Ishikawa (cell line): ENCODE measurements around the gene DDHD1.

Experiments used
- CEBPB ChIP-seq: IDR thresholded peaks from 2 replicates; pipeline ENCODE4 v1.6.1; 2012
- CREB1 ChIP-seq: IDR thresholded peaks from 2 replicates; pipeline ENCODE4 v1.6.1; 2012; ENCODE audit warnings: low read depth
- FOXM1 ChIP-seq: IDR thresholded peaks from 2 replicates; pipeline ENCODE4 v1.6.1; 2012; ENCODE audit warnings: low read depth, borderline replicate concordance
- NFIC ChIP-seq: IDR thresholded peaks from 2 replicates; pipeline ENCODE4 v1.6.1; 2012
- RAD21 ChIP-seq: IDR thresholded peaks from 2 replicates; pipeline ENCODE4 v1.6.1; 2012; ENCODE audit warnings: low read depth
- TAF1 ChIP-seq: IDR thresholded peaks from 2 replicates; pipeline ENCODE4 v1.6.1; 2012; ENCODE audit warnings: low read depth, mild to moderate bottlenecking
- TEAD4 ChIP-seq: IDR thresholded peaks from 2 replicates; pipeline ENCODE4 v1.6.1; 2012
- ZBTB7A ChIP-seq: IDR thresholded peaks from 2 replicates; pipeline ENCODE4 v1.6.1; 2012; ENCODE audit warnings: low read depth
- TF ChIP-seq, protein P1 (sequence below): IDR thresholded peaks from 2 replicates; pipeline ENCODE4 v1.6.1; 2012
- TF ChIP-seq, protein P2 (sequence below): IDR thresholded peaks from 2 replicates; pipeline ENCODE4 v1.6.1; 2012; ENCODE audit warnings: low read depth, mild to moderate bottlenecking

DNA sequence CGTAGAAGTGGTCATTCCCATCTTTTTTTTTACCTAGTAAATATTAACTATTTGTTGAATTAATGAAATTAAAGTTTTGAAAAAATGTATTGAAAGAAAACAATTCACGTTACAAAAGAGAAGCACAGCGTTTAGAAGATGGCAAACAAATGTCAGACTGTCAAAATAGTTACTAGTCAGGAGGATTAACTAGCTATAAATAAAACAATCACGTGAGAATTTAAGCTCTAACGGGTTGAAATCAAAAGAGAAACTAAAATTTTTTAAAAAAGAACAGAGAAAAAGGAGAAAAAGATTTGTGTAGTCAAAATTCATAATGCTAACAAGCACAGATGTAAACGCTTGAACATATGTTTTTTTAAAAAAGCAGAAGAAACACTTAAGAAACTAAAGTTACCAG lies 26.4 kb downstream of the DDHD1 start:
- TF ChIP-seq CREB1 (no peak), CEBPB (no peak), ZBTB7A (no peak), FOXM1 (no peak), NFIC (no peak), TEAD4 (no peak), TAF1 (no peak), RAD21 (no peak)
- TF ChIP-seq, protein P1, sequence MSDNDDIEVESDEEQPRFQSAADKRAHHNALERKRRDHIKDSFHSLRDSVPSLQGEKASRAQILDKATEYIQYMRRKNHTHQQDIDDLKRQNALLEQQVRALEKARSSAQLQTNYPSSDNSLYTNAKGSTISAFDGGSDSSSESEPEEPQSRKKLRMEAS, result no peak
- TF ChIP-seq, protein P2, sequence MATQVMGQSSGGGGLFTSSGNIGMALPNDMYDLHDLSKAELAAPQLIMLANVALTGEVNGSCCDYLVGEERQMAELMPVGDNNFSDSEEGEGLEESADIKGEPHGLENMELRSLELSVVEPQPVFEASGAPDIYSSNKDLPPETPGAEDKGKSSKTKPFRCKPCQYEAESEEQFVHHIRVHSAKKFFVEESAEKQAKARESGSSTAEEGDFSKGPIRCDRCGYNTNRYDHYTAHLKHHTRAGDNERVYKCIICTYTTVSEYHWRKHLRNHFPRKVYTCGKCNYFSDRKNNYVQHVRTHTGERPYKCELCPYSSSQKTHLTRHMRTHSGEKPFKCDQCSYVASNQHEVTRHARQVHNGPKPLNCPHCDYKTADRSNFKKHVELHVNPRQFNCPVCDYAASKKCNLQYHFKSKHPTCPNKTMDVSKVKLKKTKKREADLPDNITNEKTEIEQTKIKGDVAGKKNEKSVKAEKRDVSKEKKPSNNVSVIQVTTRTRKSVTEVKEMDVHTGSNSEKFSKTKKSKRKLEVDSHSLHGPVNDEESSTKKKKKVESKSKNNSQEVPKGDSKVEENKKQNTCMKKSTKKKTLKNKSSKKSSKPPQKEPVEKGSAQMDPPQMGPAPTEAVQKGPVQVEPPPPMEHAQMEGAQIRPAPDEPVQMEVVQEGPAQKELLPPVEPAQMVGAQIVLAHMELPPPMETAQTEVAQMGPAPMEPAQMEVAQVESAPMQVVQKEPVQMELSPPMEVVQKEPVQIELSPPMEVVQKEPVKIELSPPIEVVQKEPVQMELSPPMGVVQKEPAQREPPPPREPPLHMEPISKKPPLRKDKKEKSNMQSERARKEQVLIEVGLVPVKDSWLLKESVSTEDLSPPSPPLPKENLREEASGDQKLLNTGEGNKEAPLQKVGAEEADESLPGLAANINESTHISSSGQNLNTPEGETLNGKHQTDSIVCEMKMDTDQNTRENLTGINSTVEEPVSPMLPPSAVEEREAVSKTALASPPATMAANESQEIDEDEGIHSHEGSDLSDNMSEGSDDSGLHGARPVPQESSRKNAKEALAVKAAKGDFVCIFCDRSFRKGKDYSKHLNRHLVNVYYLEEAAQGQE, result no peak
